ENCODE measurements around the gene LRRC4C. TPM values are rescaled to one million over a fixed set of nuclear protein-coding genes. Genes with fewer than 3 reads are reported as not detected.

LRRC4C gene
- total and polyA plus RNA-seq, 2 experiments from 2014 or later: not detected

DNA sequence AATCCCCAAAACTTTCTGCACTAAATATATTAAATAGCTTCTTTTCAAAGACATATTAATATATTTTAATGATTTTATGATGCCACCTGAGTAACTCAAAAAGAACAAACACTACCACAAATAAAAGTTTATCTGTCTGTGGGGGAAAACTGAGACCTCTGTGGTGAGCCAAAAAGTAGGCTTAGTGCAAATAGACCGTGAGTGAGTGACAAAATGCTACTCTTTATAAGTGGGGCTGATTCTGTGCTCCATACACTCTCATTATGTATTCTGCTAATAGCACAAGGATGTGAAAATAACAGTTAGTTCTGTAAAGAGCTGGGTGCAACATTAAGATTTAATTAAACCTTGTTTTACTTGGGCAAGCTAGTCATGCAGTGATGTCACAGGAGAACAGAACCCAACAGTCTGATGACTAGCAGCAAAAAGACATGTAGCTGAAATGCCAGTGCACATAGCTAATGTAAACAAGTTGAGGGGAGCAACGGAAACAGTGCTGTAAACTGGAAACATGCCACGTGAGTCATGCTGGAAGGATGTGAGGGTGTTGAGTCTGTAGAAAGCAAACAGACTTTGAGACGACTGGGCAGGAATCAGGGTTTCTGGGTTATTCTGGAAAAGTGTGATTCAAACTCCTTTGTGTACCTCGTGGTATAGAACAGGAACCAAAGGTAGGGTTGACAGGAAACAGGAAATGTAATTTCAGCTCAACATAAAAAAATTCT, 1130.4 kb downstream of the LRRC4C start:
- Histone ChIP-seq H3F3A (ENCODE audit: insufficient read depth) (peaks cover 8% of the 10 kb centered on the region; the same call in 1 of the 2 replicates), H3K27me3 (replicated peaks; ENCODE audit: insufficient read depth) (no peaks in the 10 kb centered on the region), H3K4me1 (ENCODE audit: insufficient read depth) (no peaks in the 10 kb centered on the region), H3K27ac (peak overlapping the region; percentile 44; the same call in 1 of the 2 replicates), H2AFZ (0 out of 2 replicates have a peak overlapping the region, but pooled peaks have one; percentile 8), H3K4me2 (ENCODE audit: unreplicated experiment) (no peak overlapping the region), H3K9me2 (ENCODE audit: insufficient read depth) (no peaks in the 10 kb centered on the region), H3K9me3 (ENCODE audit: low read depth) (no peaks in the 10 kb centered on the region), H3K79me2 (ENCODE audit: insufficient read depth) (no peaks in the 10 kb centered on the region), H3K36me3 (ENCODE audit: low read depth) (no peaks in the 10 kb centered on the region), H4K20me1 (ENCODE audit: insufficient read depth) (no peaks in the 10 kb centered on the region), H3K9ac (no peak overlapping the region), H3K4me3 (no peak overlapping the region)
- DNase-seq: peak; percentile 84
- in situ Hi-C loops (cut with MboI): no loop called here
- no peak for TF ChIP-seq EZH2phosphoT487 (IDR thresholded peaks at IDR 0.05; ENCODE audit: insufficient read depth, low read depth)
- TF ChIP-seq EZH2 (IDR thresholded peaks at IDR 0.05; ENCODE audit: insufficient read depth, poor library complexity, severe bottlenecking): no peak
- WGBS, 2 experiments (ENCODE audit: low coverage in 1 of 2, low lambda C conversion rate in 2 of 2, missing lambda C conversion rate in 2 of 2): 1 to 5% methylated on average over 5 of the region's 5 CpGs

DNA sequence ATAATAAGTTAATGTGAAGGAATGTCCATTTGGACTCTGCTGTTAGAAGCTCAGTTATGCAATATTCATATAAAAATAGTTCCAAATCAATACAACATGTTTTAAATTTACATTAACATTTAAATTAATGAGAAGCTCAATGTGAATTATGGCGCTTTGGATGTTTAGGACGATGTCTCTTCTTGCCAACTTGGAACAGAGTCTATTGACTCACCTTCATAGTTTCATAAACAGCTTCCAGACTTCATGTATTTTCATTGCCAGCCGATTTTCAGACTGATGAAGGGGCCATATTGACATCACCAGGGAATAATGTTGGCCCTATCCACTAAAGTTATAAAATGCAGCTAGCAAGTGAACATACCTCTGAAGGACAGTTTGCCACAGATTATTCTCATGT, 1136.2 kb downstream of the LRRC4C start:
- Histone ChIP-seq H3K4me2 (ENCODE audit: unreplicated experiment) (no peak overlapping the region), H3K9me3 (ENCODE audit: low read depth) (no peaks in the 10 kb centered on the region), H3K9me2 (ENCODE audit: insufficient read depth) (no peaks in the 10 kb centered on the region), H3F3A (ENCODE audit: insufficient read depth) (no peaks in the 10 kb centered on the region), H3K27me3 (replicated peaks; ENCODE audit: insufficient read depth) (no peaks in the 10 kb centered on the region), H3K27ac (no peak overlapping the region), H2AFZ (no peak overlapping the region), H3K79me2 (ENCODE audit: insufficient read depth) (no peaks in the 10 kb centered on the region), H3K9ac (no peak overlapping the region), H3K4me1 (ENCODE audit: insufficient read depth) (no peaks in the 10 kb centered on the region), H3K36me3 (ENCODE audit: low read depth) (no peaks in the 10 kb centered on the region), H3K4me3 (no peak overlapping the region), H4K20me1 (ENCODE audit: insufficient read depth) (no peaks in the 10 kb centered on the region)
- 2 to 12% methylated on average over 3 of the region's 3 CpGs for WGBS, 2 experiments (ENCODE audit: low coverage in 1 of 2, low lambda C conversion rate in 2 of 2, missing lambda C conversion rate in 2 of 2)
- no peak for DNase-seq
- TF ChIP-seq EZH2 (IDR thresholded peaks at IDR 0.05; ENCODE audit: insufficient read depth, poor library complexity, severe bottlenecking) (no peak), EZH2phosphoT487 (IDR thresholded peaks at IDR 0.05; ENCODE audit: insufficient read depth, low read depth) (no peak)
- in situ Hi-C loops (cut with MboI): no loop called here

DNA sequence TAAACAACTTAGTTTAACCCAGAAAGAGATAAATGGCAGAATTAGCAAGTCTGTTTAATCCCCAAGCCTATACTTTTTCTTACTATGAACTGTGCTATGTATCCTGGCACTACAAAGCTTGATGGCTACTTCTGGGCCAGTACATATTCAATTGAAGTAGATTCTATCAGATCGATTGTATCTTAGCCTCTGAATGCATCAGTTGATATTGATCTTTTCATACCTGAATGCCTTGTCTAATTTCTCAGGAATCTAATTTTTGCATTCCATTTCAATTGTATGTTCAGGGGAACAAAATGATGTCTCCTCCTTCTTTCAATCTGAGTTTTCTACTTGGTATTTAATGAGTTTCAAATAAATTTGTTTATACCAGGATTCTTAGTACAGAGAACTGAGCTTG, 1137.9 kb downstream of the LRRC4C start:
- no peak for DNase-seq
- Histone ChIP-seq H3K9me3 (ENCODE audit: low read depth) (no peaks in the 10 kb centered on the region), H2AFZ (no peak overlapping the region), H3K79me2 (ENCODE audit: insufficient read depth) (no peaks in the 10 kb centered on the region), H3K36me3 (ENCODE audit: low read depth) (no peaks in the 10 kb centered on the region), H3K27ac (no peak overlapping the region), H3K9me2 (ENCODE audit: insufficient read depth) (no peaks in the 10 kb centered on the region), H4K20me1 (ENCODE audit: insufficient read depth) (no peaks in the 10 kb centered on the region), H3K27me3 (replicated peaks; ENCODE audit: insufficient read depth) (no peaks in the 10 kb centered on the region), H3K4me1 (ENCODE audit: insufficient read depth) (no peaks in the 10 kb centered on the region), H3K9ac (no peak overlapping the region), H3F3A (ENCODE audit: insufficient read depth) (no peaks in the 10 kb centered on the region), H3K4me2 (ENCODE audit: unreplicated experiment) (no peak overlapping the region), H3K4me3 (no peak overlapping the region)
- in situ Hi-C loops (cut with MboI): no loop called here
- TF ChIP-seq EZH2 (IDR thresholded peaks at IDR 0.05; ENCODE audit: insufficient read depth, poor library complexity, severe bottlenecking) (no peak), EZH2phosphoT487 (IDR thresholded peaks at IDR 0.05; ENCODE audit: insufficient read depth, low read depth) (no peak)
- whole genome bisulfite sequencing, 2 experiments (ENCODE audit: low coverage in 1 of 2, low lambda C conversion rate in 2 of 2, missing lambda C conversion rate in 2 of 2): 4 to 10% methylated on average over 1 of the region's 1 CpG

DNA sequence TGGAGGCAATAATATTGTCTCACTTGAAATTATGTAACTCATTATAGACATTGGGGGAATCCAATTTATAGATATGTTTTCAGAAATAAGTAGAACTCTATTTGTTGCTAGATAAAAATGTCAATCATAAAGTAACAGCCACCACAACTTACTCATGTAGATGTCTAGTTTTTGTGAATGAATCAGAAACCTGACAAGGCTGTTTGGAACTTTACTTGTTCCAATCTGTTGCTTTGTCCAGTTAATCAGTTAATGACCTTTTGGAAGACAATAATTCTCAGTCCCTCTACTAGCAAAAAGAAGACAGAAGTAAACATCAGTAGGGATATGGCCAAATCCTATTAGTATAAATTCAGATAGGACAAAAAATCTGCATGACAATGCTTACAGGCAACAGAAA, 1143.3 kb downstream of the LRRC4C start:
- Histone ChIP-seq H3K36me3 (ENCODE audit: low read depth) (no peaks in the 10 kb centered on the region), H3K27ac (no peak overlapping the region), H3K27me3 (replicated peaks; ENCODE audit: insufficient read depth) (no peaks in the 10 kb centered on the region), H3K9ac (no peak overlapping the region), H3K9me2 (ENCODE audit: insufficient read depth) (no peaks in the 10 kb centered on the region), H3K79me2 (ENCODE audit: insufficient read depth) (no peaks in the 10 kb centered on the region), H3K4me1 (ENCODE audit: insufficient read depth) (no peaks in the 10 kb centered on the region), H3F3A (ENCODE audit: insufficient read depth) (no peaks in the 10 kb centered on the region), H3K4me2 (ENCODE audit: unreplicated experiment) (no peak overlapping the region), H3K9me3 (ENCODE audit: low read depth) (no peaks in the 10 kb centered on the region), H3K4me3 (no peak overlapping the region), H2AFZ (no peak overlapping the region), H4K20me1 (ENCODE audit: insufficient read depth) (no peaks in the 10 kb centered on the region)
- in situ Hi-C loops (cut with MboI): no loop called here
- TF ChIP-seq EZH2phosphoT487 (IDR thresholded peaks at IDR 0.05; ENCODE audit: insufficient read depth, low read depth) (no peak), EZH2 (IDR thresholded peaks at IDR 0.05; ENCODE audit: insufficient read depth, poor library complexity, severe bottlenecking) (no peak)
- DNase-seq: no peak
